GM12801 (cell line): Measurements from ENCODE around the gene WNT1.

ENCODE experiments used
- TF ChIP-seq, protein P1 (sequence below): IDR thresholded peaks from one replicate; pipeline ENCODE4 v1.5.1; 2011; ENCODE audit warnings: control low read depth; ENCODE audit not compliant: insufficient read length; ENCODE audit errors: extremely low read depth

The WNT1 gene

GRCh38 chr12:48994224-48995085, 16.3 kb downstream of the WNT1 start:
- TF ChIP-seq, protein P1, sequence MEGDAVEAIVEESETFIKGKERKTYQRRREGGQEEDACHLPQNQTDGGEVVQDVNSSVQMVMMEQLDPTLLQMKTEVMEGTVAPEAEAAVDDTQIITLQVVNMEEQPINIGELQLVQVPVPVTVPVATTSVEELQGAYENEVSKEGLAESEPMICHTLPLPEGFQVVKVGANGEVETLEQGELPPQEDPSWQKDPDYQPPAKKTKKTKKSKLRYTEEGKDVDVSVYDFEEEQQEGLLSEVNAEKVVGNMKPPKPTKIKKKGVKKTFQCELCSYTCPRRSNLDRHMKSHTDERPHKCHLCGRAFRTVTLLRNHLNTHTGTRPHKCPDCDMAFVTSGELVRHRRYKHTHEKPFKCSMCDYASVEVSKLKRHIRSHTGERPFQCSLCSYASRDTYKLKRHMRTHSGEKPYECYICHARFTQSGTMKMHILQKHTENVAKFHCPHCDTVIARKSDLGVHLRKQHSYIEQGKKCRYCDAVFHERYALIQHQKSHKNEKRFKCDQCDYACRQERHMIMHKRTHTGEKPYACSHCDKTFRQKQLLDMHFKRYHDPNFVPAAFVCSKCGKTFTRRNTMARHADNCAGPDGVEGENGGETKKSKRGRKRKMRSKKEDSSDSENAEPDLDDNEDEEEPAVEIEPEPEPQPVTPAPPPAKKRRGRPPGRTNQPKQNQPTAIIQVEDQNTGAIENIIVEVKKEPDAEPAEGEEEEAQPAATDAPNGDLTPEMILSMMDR: no peak

DNA sequence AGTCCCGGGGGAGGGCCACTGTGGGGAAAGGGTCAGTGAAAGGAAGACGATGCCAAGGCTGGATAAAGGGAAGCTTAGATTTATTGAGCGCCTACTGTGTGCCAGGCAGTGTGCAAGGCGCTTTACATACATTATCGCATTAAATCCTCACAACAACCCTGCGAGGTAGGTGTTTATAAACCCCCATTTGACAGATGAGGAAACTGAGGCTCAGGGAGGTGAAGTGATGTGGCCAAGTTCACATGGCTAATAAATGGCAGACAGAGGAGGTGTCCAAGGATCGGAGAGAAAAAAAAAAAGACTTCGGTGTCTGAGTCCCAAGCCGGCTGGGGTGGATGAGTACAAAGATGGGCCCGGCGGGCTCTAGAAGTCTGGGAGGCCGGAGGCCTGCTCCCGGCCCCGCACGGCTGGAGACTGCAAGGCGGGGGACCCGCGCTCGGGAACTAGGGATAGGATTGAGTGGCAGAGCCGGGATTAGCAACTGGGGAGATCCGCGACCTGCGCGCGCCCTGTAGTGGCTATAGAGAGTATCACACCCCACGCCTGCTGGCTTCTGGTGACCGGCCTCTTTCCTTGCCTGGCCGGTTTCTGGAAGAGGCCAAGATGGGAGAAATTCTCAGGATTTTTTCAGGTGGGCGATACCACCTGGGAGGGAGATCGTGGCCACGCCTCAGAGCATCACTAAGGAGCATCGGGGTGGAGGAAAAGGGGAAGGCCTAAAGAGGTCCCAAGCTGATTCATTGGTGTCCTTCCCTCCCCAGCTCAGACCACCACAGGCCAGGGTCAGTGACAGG, 17.2 kb downstream of the WNT1 start:
- TF ChIP-seq, protein P1: no peak

DNA sequence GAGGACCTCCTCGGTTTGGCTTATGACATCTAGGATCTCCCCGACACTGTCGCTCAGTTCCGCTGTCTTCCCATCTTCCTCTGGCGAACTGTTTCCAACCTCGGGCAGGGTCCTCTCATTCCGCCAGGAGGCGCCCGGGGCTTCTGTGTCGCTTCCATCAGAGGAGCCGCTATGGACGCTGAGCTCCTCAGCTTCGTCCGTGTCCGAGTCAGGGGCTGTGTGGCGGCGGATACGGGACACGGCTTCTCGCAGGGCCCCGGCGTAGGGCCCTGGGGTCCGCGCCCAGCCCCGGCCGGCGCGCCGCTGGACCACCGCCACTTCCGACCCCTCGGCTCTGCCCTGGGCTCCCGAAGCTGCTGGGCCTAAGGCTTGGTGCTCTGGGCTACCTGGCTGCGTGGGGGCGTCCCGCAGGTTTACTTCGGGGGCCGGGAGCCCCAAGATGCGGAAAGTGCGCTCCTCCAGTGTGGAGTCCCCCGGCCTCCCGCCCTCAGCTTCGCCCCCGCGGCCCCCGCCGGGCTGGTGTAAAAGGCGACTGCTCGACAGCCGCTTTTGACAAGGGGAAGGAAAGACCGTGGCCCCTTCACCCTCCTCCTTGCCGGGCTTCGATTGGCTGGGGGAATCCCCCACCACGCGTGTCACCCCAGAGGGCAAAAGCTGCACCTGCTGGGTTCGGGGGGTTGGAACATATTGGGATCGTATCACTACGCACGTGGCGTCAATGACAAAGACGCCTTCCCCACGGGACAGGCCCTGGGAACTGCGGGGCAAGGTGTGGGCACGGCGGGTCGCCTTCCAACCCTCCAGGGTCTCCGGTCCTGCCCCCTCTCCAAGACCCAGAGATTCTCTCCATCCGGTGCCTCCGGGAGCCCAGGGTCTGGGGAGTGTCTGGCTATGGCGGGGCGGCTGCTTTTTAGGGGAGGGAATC, 18.9 kb downstream of the WNT1 start:
- TF ChIP-seq, protein P1: no peak

- TF ChIP-seq, protein P1: no peak
Measured at GRCh38 chr12:48997719-48998496, 19.8 kb downstream of the WNT1 start.

GRCh38 chr12:48998497-48999353, 20.6 kb downstream of the WNT1 start:
- TF ChIP-seq, protein P1: no peak

DNA sequence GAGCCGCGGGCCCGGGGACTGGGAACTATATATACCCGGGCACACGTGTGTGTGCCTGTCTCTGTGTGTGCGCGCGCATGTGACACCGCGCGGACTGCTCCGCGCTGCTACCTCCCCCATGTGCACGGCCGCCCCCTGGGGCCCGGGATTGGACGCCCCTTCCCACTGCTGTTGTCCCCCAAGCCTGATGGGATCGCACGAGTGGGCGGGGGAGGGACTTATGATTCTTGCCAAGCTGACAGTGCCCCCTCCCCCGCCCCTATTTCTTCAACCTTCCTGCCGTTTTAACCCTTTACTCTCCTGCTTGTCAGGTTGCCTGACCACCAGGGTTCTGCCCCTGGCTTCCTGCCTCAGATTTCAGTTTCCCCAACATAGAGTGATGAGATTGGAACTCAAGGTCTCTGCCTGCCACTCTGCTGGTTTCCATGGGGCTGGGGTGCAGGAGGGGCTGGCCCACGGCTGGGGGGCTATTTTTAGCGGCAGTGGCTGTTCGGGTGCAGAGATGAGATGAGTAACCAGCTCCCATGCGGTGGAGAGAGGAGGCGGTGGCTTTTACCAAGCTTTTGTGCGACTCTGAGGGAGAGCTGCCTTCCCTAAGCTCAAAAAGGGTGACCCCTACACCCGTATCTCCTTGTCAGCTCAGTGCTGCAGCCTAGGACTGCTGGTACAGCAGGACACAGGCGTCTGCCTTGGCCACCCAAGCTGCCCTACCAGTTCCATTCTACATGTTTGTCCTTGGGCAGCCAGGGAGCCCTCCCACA, 21.4 kb downstream of the WNT1 start, which contains the start of gene DDN:
Gene DDN, minus strand, starts transcription at position 5 of the 761 bp plus-strand sequence. CDS start 88 bp downstream, outside the sequence.
- TF ChIP-seq, protein P1: no peak
